Large intestine (tissue), 3 donors: Measurements from ENCODE around the gene PRKCE. TPM values are rescaled to one million over a fixed set of nuclear protein-coding genes. Genes with fewer than 3 reads are reported as not detected.

Source experiments
- DNase-seq, 2 donors: peaks; one replicate each; pipeline versions ENCODE4 v3.0.0 to v3.0.0-alpha.2; 2013
- H3K27ac ChIP-seq: one replicate; pipeline ENCODE4 v1.5.1; 2013; ENCODE audit warnings: low read length
- H3K27me3 ChIP-seq: 2 replicates; pipeline ENCODE4 v1.6.1; 2013; ENCODE audit warnings: low read length; ENCODE audit not compliant: control insufficient read depth, insufficient read depth
- H3K36me3 ChIP-seq: 2 replicates; pipeline ENCODE4 v1.6.1; 2013; ENCODE audit warnings: low read length; ENCODE audit not compliant: control insufficient read depth, insufficient read depth
- H3K4me1 ChIP-seq: one replicate; pipeline ENCODE4 v1.6.1; 2013; ENCODE audit warnings: low read length; ENCODE audit not compliant: control insufficient read depth, insufficient read depth
- H3K4me3 ChIP-seq: one replicate; pipeline ENCODE4 v1.5.1; 2013; ENCODE audit warnings: low read length
- H3K9me3 ChIP-seq: one replicate; pipeline ENCODE4 v1.6.1; 2013; ENCODE audit warnings: mild to moderate bottlenecking, low read depth, low read length, moderate library complexity; ENCODE audit not compliant: control insufficient read depth
- WGBS: methylation state at CpG from one replicate; pipeline ENCODE4 v1.1.5; 2013; ENCODE audit warnings: low lambda C conversion rate; ENCODE audit not compliant: insufficient coverage; 5-methylcytosine and 5-hydroxymethylcytosine counted together
- polyA plus RNA-seq: library from polyadenylated mRNA; unstranded; fragments of 120-200 nt; gene quantifications from one replicate; pipeline ENCODE4 v1.2.1, GENCODE V29; 2013

The PRKCE gene
- polyA plus RNA-seq, 1 donor: 13.0 TPM

DNA sequence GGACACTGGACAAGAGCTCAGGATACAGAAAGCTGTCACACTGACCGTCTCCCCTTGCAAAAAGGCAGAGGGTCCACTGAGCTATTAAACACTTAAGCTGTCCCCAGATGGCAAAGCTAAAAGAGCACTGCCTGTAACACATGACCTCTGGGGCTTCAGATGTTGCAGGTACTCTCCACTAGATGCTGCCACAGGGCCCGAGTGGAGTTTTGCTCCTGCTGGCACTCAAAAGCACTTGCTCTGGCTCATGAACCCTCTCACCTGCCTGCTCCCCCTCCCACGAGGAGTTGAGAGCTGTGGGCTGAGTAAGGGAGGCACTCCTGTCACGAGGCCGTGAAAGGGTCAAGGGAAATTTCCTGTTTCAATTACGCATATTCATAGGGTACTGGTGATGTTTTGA is 227.9 kb downstream of the PRKCE start:
- Histone ChIP-seq H3K4me3 (no peak overlapping the region), H3K4me1 (peaks cover 4% of the 10 kb centered on the region), H3K27me3 (no peaks in the 10 kb centered on the region), H3K27ac (no peak overlapping the region), H3K9me3 (peaks cover 7% of the 10 kb centered on the region), H3K36me3 (no peaks in the 10 kb centered on the region)
- WGBS: no CpG with 5 or more reads among the region's 6 CpGs
- no peak for DNase-seq

DNA sequence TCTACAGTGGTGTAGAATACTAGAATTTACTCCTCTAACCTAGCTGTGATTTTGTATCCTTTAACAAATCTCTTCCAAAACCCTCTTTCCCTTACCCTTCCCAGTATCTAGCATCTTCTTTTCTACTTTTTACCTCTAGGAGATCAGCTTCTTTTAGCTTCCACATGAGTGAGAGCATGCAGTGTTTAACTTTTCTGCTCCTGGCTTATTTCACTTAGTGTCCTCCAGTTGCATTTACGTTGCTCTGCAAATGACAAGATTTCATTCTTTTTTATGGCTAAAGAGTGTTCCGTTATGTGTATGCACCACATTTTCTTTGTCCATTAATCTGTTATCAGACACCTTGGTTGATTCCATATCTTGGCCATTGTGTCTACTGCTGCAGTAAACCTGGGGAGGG is 228.5 kb downstream of the PRKCE start:
- H3K4me1 ChIP-seq: peaks cover 4% of the 10 kb centered on the region
- peaks cover 7% of the 10 kb centered on the region for H3K9me3 ChIP-seq
- no CpG with 5 or more reads among the region's 2 CpGs for whole genome bisulfite sequencing
- no peaks in the 10 kb centered on the region for H3K27me3 ChIP-seq
- no peaks in the 10 kb centered on the region for H3K36me3 ChIP-seq
- no peak overlapping the region for H3K4me3 ChIP-seq
- no peak for DNase-seq
- no peak overlapping the region for H3K27ac ChIP-seq

DNA sequence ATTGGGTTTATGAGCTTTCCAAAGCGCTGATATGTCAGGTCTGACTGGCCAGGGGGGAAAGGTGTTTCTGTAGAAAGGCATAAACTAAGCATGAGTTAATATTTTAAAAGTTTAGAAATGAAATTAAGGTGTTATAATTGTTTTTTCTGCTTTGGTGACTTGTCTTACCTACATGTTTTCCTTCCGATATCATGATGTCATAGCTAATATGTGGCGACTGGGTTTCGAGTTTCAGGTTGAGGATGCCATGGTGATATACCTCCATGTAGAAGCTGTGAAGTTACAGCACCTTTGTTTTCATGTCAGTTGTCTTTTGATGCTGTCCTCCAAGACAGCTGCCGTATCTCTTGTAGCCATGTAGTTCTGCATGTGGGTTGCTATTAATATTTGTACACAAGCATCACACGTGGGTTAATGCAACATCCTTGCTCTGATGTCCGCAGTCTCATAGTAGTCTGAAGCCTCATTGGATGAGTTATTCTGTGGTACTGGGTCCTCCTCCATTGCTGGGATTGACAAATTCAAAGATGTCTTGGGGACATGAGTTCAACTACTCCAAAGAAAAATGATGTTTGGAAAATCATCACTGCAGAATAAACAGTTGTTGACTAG is 230.6 kb downstream of the PRKCE start:
- Histone ChIP-seq H3K36me3 (no peaks in the 10 kb centered on the region), H3K27me3 (no peaks in the 10 kb centered on the region), H3K4me3 (no peak overlapping the region), H3K4me1 (peaks cover 4% of the 10 kb centered on the region), H3K9me3 (peaks cover 3% of the 10 kb centered on the region), H3K27ac (no peak overlapping the region)
- WGBS: no CpG with 5 or more reads among the region's 7 CpGs
- no peak for DNase-seq

DNA sequence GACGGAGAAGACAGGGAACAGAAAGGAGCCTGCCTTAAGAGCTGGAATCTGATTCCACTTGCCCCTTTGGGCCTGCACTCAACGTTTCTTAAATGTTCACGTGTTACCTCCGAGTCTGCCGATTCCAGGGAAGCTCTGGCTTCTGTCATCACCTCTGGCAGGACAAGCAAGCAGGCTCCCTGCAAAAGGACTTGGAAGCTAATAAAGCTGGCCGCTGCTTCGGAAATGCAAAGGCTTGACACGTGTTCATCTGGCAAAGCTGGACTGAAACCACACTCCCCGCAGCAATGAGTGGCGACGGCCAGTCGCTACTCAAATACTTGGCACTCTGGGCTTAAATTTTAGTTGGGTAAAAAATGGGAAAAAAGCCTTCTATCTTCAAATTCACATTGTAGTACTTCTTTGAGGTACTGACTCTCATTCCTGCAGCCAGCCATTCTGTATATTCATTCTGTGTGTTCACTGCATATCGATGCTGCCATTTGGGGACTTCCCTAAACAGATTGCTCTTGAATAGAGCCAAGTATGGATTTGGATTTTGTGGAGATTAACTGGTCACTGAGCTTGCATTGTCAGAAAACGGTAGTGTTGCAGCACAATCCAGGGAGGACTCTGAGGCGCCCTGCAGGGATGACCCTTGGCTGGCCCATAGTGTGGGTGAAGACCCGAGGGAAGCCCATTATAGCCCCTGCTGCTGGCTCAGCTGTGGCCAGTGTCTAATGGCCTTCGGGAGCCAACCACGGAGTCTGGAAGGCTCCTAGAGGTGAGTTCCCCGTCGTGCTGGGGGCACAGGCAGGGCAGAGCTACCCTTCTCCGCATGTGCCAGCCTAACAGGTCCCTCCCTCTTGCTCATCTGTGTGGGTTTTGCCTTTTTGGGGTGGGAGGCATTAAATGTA is 231.5 kb downstream of the PRKCE start:
- Histone ChIP-seq H3K36me3 (no peaks in the 10 kb centered on the region), H3K4me1 (peaks cover 4% of the 10 kb centered on the region), H3K27me3 (no peaks in the 10 kb centered on the region), H3K9me3 (no peaks in the 10 kb centered on the region), H3K27ac (no peak overlapping the region), H3K4me3 (no peak overlapping the region)
- no peak for DNase-seq
- no CpG with 5 or more reads among the region's 21 CpGs for WGBS

DNA sequence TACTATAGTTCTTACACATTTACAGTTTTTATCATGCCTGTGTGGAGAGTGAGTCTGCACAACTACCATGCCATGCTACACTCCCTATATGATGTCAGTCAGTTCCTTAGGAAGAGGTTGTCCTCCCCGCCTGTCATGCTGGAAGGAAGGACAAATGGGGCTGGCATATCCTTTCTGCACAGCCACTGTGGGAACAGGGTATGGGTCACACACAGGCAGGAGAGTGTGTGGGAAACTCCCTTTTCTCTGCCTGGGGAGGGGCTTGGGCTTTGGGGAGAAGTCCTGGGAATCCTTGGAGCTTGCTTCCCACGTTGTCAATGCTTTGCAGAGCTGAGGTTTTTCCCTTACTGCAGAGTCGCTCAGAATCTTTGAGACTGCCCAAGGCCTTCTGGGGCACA is 232.1 kb downstream of the PRKCE start:
- no peaks in the 10 kb centered on the region for H3K36me3 ChIP-seq
- H3K9me3 ChIP-seq: no peaks in the 10 kb centered on the region
- no peak for DNase-seq
- WGBS: no CpG with 5 or more reads among the region's 3 CpGs
- H3K4me1 ChIP-seq: peaks cover 10% of the 10 kb centered on the region
- H3K27me3 ChIP-seq: no peaks in the 10 kb centered on the region
- no peak overlapping the region for H3K27ac ChIP-seq
- H3K4me3 ChIP-seq: no peak overlapping the region

DNA sequence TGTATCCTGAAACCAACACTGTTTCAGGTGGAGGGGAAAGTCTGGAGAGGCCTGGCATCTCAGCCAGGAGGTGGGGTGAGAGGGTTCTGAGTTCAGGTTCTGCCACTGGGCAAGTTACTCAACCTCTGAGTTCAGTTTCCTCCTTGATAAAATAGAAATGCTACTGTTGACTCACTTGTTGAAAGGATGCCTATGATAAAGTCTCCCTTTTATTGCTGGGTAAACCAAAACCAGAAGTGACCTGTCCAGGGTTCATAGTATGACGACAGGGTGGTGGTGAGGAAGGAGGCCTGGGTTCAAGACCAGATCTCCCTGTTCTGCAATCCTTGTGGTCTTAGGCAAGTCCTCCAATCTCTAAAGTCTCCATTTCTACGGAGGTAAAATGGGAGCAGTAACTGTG is 232.7 kb downstream of the PRKCE start:
- Histone ChIP-seq H3K27ac (no peak overlapping the region), H3K4me3 (no peak overlapping the region), H3K9me3 (no peaks in the 10 kb centered on the region), H3K27me3 (no peaks in the 10 kb centered on the region), H3K36me3 (no peaks in the 10 kb centered on the region), H3K4me1 (peaks cover 15% of the 10 kb centered on the region)
- DNase-seq: no peak
- WGBS: no CpG with 5 or more reads among the region's 2 CpGs

DNA sequence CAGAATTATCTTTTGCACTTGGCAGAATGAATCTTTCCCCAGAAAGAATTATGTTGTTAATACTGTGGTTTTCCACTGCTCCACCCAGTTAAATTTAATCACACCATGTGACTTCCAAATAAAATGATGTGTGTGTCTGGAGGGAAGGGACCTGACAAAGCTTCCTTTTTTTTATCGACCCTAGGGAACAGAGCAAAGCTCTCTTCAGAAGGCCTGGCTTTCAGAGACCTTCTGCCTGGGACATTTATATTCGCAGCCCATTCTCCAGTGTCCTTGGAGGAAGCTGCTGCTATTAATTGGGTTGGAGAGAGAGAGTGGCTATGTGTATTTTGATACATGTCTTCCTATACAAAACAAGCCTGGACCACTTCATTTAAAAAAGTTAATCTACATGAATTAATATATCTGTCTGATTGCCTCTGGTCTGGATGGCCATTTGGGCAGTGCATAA is 233.7 kb downstream of the PRKCE start:
- Histone ChIP-seq H3K27ac (no peak overlapping the region), H3K4me1 (peaks cover 19% of the 10 kb centered on the region), H3K4me3 (no peak overlapping the region), H3K27me3 (no peaks in the 10 kb centered on the region), H3K9me3 (no peaks in the 10 kb centered on the region), H3K36me3 (no peaks in the 10 kb centered on the region)
- WGBS: no CpG with 5 or more reads among the region's 2 CpGs
- DNase-seq: no peak

DNA sequence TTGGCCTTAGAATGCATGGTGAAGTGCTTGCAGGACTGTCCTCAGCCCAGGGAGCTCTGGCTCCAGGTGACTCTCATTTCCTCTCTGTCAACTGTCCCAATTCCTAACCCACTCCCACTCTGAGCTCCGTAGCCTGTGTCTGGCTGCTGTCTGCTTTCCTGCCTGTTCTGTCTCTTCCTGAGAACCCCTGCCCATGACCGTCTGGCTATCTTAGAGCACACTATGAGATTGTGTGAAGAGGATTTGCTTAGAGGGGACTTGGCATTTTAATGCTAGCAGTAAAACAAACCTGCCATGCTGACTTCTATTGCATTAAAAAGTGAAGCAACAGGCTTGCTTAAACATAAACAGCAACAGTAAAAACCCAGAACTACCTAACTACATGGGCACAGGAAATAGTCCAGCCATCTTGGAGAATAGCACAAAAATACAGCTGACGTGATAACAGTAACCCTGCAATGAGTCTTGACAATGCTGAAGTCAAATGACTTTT is 234.7 kb downstream of the PRKCE start:
- Histone ChIP-seq H3K9me3 (no peaks in the 10 kb centered on the region), H3K4me1 (peaks cover 24% of the 10 kb centered on the region), H3K36me3 (no peaks in the 10 kb centered on the region), H3K4me3 (no peak overlapping the region), H3K27ac (peak overlapping the region; percentile 2), H3K27me3 (no peaks in the 10 kb centered on the region)
- DNase-seq: no peak
- 60% methylated on average over 1 of the region's 3 CpGs for WGBS

DNA sequence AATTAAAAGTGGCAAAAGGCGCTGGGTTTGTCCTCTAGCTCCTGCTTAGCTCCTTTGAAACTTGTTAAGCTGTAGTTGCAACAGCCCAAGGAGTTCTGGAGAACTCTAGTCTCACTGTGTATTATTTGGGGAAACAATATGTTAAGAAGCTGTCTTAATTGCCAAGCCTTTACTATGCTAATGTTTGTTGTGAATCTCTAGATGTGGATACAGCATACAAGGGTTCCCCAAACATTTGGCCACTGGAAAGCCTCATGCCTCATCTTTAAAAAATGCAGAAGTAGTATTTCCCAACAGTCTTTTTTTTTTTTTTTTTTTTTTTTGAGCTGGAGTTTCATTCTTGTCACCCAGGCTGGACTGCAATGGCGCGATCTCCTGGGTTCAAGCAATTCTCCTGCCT is 236.7 kb downstream of the PRKCE start:
- no peaks in the 10 kb centered on the region for H3K27me3 ChIP-seq
- H3K27ac ChIP-seq: peak overlapping the region; percentile 13
- no peaks in the 10 kb centered on the region for H3K36me3 ChIP-seq
- no peak for DNase-seq
- no CpG with 5 or more reads among the region's 3 CpGs for WGBS
- H3K9me3 ChIP-seq: no peaks in the 10 kb centered on the region
- H3K4me3 ChIP-seq: no peak overlapping the region
- peaks cover 27% of the 10 kb centered on the region for H3K4me1 ChIP-seq

DNA sequence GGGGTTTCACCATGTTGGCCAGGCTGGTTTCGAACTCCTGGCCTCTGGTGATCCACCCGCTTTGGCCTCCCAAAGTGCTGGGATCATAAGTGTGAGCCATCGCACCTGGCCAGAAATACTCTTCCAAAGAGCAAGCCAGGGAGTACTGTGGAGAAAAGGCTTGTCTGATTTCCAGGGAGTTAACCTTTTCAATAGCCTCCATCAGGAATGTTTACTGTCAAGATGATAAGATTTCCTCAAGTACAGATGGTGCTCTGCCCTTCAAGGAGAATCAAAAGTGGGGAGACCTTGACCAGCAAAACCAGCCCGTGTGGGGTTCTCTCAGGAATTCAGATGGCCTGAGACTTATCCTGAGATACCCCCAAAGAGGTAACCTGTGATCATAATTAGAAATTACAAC is 237.2 kb downstream of the PRKCE start:
- Histone ChIP-seq H3K4me3 (no peak overlapping the region), H3K9me3 (no peaks in the 10 kb centered on the region), H3K27me3 (no peaks in the 10 kb centered on the region), H3K4me1 (peaks cover 25% of the 10 kb centered on the region), H3K36me3 (no peaks in the 10 kb centered on the region), H3K27ac (peak overlapping the region; percentile 13)
- DNase-seq: peak in 1 of 2 donors; percentile 41
- no CpG with 5 or more reads among the region's 4 CpGs for WGBS
